Lower leg skin (tissue), 3 donors: ENCODE data around the gene GPD2.

Experiments
- CTCF ChIP-seq, 3 donors: fragments of 450-650 bp; IDR thresholded peaks; one replicate each; pipeline ENCODE4 v1.5.1; 2016; ENCODE audit warnings: antibody characterized with exemption in 3 of 3, mild to moderate bottlenecking in 3 of 3, moderate library complexity in 2 of 3
- POLR2A ChIP-seq, 2 donors: fragments of 450-650 bp; IDR thresholded peaks; one replicate each; pipeline ENCODE4 v1.6.1; 2016 to 2017; ENCODE audit warnings: antibody characterized with exemption in 2 of 2, mild to moderate bottlenecking in 1 of 2, moderate library complexity in 1 of 2

DNA sequence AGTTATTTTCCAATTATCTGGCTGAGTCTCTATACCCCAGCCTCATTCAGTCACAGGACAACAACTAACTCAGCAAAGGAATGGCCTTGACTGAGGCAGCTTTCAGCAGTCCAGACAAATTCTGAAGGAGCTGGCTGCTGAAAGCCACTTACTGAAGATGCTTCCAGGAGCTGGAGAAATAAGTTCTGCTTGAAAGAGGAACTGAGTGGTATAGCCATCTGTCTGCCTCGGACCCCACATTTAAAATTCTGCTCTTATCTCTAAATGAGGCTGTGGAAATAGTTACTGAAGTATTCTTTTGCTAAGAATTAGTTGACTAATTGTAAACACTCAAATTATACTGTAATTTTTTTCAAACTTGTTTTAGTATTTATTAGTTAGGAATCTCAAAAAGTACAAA lies 9.1 kb upstream of the GPD2 start:
- TF ChIP-seq CTCF (IDR thresholded peaks at IDR 0.05) (no peak), POLR2A (IDR thresholded peaks at IDR 0.05) (no peak)
